GM19035 (cell line): ENCODE results near the gene ASXL1.
"Not testable (repeated sequence)": the region's sequence is repeated elsewhere in the genome, so short reads cannot be mapped to it uniquely, and the experiment has no call there.

Source experiments
- ATAC-seq: cut with Tn5 transposase; IDR thresholded peaks from one replicate; pipeline ENCODE4 v1.9.1; 2021; ENCODE audit not compliant: unreplicated experiment

ASXL1 gene

DNA sequence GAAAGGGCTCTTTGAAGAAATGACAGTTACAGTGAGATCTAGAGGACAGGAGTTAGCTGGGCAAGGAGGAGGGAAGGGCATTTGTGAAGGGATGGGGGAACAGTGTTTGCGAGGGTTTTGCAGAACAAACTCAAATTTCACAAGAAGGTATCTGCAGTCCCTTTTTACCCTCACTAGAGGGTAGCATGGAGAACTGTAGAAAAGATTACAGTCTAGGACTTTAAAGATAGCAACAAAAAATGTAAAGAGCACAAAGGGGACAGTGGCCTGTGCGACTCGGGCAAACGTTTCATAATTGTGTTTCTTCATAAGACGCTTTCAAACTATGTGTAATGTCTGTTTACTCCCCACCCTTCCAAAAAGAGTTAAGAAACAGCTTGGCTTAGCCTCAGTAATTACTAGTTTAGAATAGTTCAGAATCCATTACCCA, 21.2 kb upstream of the ASXL1 start:
- no peak for ATAC-seq

DNA sequence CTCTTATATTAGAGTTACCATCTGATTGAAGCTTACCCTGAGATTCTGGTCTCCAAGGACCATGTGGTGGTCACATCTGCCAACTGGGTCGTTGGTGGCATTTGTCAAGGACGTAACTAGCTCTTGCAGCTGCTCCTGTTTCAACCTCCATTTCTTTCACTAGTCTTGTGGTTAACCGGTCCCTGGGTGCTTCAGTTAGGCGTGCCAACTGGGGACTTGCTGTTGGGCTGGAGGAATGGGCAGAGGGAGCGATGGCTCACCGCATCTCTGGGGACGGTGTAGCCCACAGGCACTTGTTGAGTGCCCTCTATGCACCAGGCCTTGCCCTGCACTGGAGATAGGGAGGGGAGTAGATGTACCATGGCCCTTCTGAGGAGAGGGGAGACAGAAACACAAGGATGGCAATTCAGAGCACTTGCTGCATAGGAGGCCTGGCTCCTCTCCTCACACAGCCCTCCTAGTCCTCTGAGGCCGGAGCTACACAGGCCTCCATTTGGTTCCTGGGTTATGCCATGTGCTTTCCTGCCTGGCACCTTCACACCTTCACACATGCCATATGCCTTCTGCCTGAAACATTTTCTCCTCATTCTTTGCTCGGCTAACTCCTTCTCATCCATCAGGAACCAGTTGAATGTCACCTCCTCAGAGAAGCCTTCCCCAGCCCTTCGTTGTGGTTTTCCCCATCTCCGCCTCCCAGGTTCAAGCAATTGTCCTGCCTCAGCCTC, 20.0 kb upstream of the ASXL1 start:
- ATAC-seq, result no peak

DNA sequence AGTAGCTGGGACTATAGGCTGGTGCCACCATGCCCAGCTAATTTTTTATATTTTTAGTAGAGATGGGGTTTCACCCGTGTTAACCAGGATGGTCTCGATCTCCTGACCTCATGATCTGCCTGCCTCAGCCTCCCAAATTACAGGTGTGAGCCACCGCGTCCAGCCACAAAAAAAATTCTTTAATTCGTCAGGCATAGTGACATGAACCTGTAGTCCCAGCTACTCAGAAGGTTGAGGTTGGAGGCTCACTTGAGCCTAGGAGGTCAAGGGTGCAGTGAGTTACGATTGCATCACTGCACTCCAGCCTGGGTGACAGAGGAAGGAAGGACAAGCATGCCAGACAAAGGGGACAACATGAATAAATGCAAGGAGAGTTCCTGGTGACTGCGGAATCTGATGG, 19.5 kb upstream of the ASXL1 start:
- no peak for ATAC-seq

DNA sequence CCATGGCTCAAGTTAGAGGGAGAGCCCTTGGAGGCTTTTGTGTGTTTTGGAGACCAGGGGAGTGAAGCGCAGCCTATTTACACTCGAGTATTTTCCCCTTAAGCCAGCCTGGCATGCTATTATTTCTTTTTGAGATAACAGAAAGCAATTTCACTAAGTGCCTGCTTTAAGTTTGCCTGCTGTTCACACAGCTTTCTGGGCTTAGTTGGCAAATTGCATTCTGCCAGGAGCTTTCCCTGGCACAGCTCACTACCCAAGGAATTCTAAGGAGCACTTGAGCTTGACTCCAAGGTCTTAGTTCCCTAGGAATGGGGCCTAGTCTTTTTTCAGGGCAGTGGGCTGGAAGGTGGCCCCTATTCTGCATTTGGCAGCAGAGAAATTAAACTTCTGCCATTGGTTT, 19.0 kb upstream of the ASXL1 start:
- no peak for ATAC-seq

DNA sequence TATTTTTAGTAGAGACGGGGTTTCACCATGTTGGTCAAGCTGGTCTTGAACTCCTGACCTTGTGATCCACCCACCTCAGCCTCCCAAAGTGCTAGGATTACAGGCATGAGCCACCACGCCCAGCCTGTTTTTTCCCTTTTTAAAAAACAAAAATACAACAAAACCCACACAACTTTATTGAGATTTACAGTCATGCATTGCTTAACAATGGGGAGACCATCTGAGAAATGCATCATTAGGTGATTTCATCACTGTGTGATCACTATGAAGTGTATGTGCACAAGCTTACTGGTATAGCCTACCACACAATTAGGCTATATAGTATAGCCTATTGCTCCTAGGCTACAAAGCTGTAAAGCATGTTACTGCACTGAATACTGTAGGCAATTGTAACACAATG, 17.1 kb upstream of the ASXL1 start:
- not testable (repeated sequence) for ATAC-seq

DNA sequence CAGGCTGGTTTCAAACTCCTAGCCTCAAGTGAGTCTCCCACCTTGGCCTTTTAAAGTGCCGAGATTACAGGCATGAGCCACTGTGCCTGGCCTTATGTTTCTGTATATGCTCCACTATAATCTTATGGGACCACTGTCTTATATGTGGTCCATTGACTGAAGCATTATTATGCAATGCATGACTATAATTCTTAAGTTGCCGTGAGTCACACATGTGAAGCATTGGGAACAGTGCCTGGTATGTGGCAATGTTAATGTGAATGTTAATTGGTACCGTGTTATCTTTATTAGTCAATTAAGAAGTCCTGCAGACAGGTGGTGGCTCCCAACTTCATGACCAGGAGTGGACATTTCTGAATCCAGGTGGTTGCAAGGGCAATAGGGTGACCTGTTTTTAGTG, 14.7 kb upstream of the ASXL1 start:
- no peak for ATAC-seq

DNA sequence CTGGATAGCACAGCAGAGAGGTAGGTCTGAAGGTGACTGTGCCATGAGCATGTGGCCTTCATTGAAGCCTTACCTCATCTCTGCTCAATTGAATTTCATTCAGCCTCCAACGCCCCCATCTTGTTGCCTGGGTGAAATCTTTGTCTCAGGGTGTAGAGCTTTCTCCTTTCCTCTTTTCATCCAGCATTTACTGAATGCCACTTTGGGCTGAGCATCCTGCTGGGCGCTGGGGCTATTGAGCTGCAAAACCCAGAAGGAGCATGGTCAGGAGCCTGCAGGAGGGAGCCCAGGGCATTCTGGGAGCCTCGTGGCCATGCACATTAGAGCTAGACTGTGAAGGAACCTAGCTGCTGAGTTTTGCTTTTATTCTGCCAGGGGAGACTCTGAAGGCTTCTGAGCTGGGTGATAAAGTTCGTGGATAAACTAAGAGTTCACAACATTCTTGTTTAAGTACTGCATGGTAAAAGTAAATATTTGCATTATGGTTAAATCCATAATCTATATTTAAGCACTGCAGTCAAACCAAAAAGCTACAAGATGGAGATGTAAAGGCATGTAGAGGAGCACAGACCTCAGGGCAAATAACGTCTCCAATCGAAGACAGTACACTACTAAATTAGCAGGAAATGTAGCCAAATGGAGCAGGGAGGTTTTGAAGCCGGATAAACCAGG, 13.2 kb upstream of the ASXL1 start:
- no peak for ATAC-seq

DNA sequence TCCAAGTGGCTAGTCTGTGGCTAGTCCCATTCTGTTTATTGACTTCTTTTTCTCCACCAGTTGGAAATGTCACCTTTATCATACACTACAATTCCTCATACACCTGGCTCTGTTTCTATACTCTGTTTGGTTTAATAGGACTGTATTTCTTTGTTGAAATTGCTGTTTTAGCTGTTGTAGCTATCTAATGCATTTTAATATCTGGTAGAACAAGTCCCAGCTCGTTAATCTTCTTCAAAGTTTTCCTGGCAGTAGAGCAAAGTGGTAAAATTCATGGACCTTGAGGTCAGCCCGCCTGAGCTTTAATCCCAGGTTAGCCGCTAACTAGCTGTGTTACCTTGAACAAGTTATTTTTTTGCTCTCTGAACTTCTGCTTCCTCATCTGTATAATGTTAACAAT, 9.9 kb upstream of the ASXL1 start:
- no peak for ATAC-seq

DNA sequence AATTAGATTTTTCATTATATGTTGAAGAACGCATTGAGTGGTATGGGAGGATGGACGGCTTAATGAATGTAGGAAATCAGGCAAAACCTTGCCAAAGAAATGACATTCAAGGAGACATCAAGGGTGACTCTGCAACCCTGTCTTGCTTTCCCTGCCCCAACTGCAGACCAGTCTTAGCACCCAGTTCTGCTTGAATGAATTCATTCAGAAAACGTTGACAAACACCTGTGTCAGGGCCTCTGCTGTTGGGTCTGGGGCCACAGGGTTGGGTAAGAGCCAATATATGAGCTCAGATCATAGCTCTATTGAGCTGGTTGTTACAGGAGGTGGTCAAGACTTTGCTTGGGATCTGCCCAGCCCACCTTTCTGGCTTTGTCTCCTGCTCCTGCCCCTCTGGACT, 7.7 kb upstream of the ASXL1 start:
- no peak for ATAC-seq

DNA sequence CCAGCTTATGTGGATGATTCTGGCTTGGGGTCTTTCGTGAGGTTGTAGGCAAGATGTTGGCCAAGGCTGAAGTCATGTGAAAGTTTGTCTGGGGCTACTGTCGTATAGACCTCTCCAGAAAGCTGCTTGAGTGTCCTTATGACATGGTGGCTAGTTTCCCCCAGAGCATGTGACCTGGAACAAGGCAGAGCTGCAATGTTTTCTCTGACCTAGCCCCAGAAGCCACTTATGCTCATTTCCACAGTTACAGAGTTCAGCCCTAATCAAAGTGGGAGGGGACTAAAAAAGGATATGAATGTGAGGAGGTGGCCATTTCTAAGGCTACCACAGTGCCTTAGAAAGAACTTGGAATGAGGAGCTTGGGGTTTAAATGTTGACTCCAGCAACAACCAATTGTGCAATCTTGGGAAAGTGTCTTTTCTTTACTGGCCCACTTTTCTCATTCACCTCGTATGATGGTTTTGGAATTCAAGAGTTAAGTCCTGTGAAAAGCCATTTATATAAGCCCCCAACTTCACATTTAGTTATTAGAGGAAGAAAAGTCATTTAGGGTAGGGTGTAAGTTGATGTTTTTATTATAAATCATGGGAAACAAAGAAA, 5.9 kb upstream of the ASXL1 start:
- ATAC-seq, result no peak

DNA sequence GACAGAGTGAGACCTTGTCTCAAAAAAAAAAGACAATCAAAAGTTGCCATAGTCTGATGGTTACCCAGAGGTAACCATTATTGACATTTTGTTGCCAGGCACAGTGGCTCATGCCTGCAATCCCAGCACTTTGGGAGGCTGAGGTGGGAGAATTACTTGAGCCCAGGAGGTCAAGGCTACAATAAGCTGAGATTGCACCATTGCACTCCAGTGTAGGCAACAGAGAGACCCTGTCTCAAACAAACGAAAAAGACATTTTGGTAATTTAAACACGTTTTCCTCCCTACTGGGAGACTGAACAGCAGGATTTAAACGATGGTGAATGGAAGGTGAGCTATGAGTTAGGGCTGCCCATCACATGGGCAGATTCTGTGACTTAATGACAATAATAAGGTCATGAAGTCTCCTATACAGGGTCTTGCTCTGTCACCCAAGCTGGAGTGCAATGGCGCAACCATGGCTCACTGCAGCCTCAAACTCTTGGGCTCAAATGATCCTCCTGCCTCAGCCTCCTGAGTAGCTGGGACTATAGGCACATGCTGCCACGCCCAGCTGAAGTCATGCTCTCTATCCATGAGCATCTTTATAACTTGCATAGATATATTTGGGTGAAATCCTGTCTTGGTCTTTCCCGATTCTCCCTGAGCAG, 4.2 kb upstream of the ASXL1 start:
- ATAC-seq, result no peak

DNA sequence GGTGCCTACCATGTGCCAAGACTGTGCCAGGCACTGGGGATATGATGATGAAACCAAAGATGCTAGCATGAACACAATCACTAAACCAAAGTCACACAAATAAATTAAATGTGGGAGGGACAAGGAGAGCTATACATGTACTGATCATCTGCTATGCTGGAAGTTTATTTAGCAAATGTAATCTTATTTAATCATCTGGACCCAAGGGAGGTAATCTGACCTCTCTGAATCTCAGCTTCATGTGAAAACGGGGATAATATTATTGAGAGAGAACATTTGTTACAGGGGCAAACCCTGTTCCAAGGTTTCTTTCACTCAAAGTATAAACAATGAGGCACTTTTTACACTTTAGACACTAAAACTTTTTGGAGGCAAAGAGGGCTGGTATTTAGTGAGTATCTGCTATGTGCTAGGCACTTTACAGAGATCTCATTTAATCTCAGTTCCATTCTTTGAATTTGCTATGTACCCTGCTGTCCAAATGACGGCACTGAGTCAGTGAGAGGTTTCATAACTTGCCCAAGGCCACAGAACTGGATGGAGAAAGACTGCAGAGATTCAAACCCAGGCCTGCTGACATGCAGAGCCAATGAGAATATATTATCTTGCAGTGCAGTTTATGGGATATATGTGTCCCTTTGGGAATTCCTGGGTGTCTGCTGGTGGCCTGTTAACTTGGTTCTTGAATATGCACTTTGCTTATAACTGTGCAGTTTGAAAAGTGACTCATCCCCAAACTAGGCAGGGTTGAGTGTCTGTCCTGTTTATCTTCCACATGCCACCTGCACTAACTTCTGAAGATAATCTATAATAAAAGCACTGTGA, 3.3 kb upstream of the ASXL1 start:
- no peak for ATAC-seq

DNA sequence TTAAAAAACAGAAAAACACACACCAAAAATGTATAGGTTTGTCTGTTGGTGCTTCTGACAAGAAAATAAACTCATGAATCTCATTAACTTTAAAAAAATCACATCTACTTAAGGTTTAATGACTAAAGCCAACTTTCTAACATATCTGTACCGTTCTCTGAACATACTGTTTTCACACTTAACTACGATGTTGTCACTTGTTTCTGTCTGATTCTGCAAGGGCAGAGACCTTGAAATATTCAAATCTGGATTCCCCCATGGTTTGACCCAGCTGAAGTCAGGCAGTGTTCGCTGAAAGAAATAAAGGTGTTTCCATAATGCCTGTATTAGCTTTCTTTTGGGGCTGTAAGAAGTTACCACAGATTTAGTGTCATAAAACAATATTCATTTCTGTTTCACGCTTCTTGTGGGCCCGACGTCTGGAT, 2.7 kb upstream of the ASXL1 start:
- ATAC-seq, result peak; percentile 23

DNA sequence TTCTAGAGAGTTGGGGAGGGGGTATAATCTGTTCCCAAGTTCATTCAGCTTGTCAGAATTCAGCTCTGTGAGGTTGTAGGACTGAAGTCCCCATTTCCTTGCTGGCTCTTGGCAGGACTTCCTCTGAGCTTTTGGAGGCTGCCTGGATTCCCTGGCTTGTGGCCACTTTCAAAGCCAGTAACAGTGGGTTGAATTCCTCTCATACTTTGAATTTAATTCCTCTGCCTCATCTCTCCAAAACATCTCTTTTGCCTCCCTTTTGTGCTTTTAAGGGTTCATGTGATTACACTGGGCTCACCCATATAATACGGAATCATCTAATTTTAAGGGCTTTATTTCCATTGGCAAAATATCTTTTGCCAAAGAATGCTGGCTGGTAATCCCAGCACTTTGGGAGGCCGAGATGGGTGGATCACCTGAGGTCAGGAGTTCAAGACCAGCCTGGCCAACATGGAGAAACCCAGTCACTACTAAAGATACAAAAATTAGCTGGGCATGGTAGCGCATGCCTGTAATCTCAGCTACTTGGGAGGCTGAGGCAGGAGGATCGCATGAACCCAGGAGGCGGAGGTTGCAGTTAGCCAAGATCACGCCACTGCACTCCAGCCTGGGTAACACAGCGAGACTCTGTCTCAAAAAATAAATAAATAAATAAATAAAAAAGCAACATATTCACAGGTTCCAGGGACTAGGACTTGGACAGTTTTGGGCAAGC, 2.1 kb upstream of the ASXL1 start:
- ATAC-seq, result not testable (repeated sequence)

DNA sequence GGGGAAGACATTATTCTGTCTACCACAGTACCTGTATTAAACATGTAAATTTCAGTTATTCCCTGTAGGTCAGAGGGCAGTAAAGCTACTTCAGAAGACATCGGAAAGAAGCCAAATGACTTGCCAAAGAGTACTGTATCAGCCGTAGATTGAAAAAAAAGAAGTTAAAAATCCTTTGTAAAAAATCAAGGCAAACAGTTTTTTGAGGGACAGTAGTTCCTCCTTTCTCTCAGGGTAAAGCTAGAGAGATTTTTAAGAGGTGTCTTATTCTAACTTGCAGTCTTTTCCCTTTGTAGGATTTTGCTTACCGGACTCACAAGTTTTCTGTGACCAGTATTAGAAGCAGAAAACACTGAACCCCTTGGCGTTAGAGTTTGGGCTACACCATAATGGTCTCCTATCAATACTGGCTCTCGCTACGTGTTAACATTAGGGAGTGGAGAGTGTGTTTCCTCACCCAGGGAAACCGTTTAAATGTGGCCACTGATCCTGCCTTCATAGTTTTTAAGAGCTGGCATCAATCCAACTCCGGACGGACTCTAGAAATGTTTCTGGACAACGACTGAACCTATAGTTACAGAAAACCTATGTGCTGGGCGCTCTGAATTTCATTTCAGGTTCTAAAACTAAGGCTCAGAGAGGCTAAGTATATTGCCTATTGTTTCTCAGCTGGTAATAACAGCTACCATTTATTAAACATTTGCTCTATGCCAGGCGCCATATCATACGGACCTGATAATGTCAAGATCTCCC, 1.3 kb upstream of the ASXL1 start:
- no peak for ATAC-seq

DNA sequence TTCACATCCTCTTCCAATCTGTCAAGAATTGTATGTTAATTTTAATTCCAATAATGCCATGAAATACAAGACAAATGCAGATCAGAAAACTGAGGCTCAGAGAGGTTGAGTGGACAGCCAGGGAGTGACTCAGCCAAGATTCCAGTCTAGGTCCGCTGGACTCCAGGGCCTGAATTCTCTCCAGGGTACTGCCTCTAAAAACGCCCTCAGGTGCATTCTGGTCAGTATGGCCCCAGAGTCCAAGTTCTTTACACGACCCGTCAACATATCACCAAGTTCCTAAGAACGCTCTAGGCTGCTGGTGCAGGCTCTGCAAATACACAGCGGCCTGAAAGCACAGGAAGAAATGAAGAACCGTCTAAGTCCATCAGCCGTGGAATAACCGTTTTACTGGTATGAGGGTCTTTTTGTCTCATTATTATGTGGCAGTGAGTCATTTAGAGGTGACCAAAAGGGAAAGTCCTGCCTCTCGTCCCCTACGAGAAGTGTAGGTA, 709 bp upstream of the ASXL1 start:
- ATAC-seq, result no peak

DNA sequence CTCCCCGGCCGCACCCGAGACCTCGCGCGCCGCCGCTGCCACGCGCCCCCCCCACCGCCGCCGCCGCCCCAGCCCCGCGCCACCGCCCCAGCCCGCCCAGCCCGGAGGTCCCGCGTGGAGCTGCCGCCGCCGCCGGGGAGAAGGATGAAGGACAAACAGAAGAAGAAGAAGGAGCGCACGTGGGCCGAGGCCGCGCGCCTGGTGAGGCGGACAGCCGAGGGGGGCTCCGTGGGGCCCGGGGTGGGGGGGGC, 426 bp downstream of the ASXL1 start:
- ATAC-seq, result no peak

DNA sequence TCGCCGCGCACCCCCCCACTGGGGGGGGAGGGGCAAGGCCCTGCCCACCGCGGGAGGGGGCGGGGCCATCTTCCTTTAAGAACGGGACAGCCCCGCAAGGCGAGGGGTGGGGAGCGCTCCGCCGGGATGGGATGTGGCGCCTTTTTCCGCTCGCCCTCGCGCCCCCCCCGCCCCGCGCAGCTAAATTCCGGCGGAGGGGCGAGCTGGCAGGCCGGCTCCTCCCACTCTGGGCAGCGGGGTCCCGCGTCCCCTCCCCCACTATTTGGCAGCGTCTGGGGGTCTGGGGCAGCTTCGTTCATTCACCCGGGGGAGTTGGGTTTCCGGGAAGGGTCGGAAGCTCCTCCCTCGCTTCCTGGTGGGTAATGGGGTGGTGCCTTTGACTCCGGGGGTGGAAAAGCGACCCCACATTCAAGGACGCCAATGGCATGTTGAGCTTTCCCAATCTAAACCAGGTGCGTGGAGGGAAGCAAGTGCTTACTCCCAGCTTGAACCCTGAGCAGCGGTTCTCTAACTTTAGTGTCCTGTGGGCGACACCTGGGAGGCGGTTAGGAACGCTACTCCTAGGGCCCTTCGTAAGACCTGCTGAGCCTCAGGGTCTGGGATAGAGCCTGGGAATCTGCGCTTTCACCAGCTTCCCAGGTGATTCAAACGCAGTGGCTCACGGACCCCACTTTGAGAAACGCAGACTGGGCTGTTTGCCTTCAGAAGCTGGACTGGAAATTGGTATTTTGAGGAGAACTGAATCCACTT, 927 bp downstream of the ASXL1 start:
- ATAC-seq, result peak; percentile 27
